Upper lobe of left lung (tissue), 6 donors: ENCODE data around the gene VAV2. TPM values are rescaled to one million over a fixed set of nuclear protein-coding genes. Genes with fewer than 3 reads are reported as not detected.
A peak's percentile ranks its signal among the peaks of the same experiment; 100 is the strongest.

Source experiments
- ATAC-seq, 2 donors: fragments of 200-7000 bp; cut with Tn5 transposase; one replicate each; pipeline ENCODE4 v1.9.1; 2022; ENCODE audit warnings: mild to moderate bottlenecking in 2 of 2, moderate library complexity in 2 of 2; ENCODE audit not compliant: low FRiP score in 2 of 2
- DNase-seq, 2 donors: peaks; one replicate each; pipeline ENCODE4 v3.0.0-alpha.2; 2019 to 2020
- H3K27ac ChIP-seq, 4 donors: fragments of 200-600 bp; sonication (generic); one replicate each; pipeline ENCODE4 v1.5.1; 2016 to 2019
- H3K27me3 ChIP-seq, 4 donors: fragments of 200-600 bp; sonication (generic); one replicate each; pipeline ENCODE4 v1.5.1; 2017 to 2019
- H3K36me3 ChIP-seq, 4 donors: fragments of 200-600 bp; sonication (generic); one replicate each; pipeline ENCODE4 v1.5.1; 2016 to 2019
- H3K4me1 ChIP-seq, 4 donors: fragments of 200-600 bp; sonication (generic); one replicate each; pipeline ENCODE4 v1.5.1; 2018 to 2019
- H3K4me3 ChIP-seq, 4 donors: fragments of 200-600 bp; sonication (generic); one replicate each; pipeline ENCODE4 v1.5.1; 2017 to 2019; ENCODE audit warnings: mild to moderate bottlenecking in 2 of 4, moderate library complexity in 1 of 4
- H3K9me3 ChIP-seq, 4 donors: fragments of 200-600 bp; sonication (generic); one replicate each; pipeline ENCODE4 v1.5.1; 2018 to 2019
- CTCF ChIP-seq, 6 experiments: fragments of 450-650 bp in 4 of 6; fragments of 200-600 bp in 2 of 6; sonication (generic) in 2 of 6; IDR thresholded peaks; one replicate each; pipeline ENCODE4 v1.5.1; 2016 to 2019; ENCODE audit warnings: antibody characterized with exemption in 6 of 6
- EP300 ChIP-seq, 4 donors: sonication (generic); formaldehyde crosslinking; IDR thresholded peaks; one replicate each; pipeline ENCODE4 v1.5.1; 2017; ENCODE audit warnings: antibody characterized with exemption in 4 of 4, control low read depth in 2 of 4
- POLR2A ChIP-seq, 4 donors: fragments of 450-650 bp; IDR thresholded peaks; one replicate each; pipeline ENCODE4 v1.5.1; 2016 to 2017; ENCODE audit warnings: antibody characterized with exemption in 4 of 4, mild to moderate bottlenecking in 2 of 4
- POLR2AphosphoS5 ChIP-seq, 2 donors: sonication (generic); formaldehyde crosslinking; IDR thresholded peaks; one replicate each; pipeline ENCODE4 v1.5.1; 2017; ENCODE audit warnings: antibody characterized with exemption in 2 of 2
- WGBS, 2 donors: methylation state at CpG; one replicate each; pipeline ENCODE4 v1.1.5; 2017 to 2018; 5-methylcytosine and 5-hydroxymethylcytosine counted together
- total RNA-seq, 6 donors: library from RNA; depleted of rRNA in 4 of 6; stranded (reverse); fragments of >200 nt in 4 of 6; gene quantifications; one replicate each; pipeline versions ENCODE4 v1.1.0 to v1.2.1, GENCODE V29; 2016 to 2021
- donor health status: DM: no; HTN: no; CAD: no; lungs with moderate emphysema.
- donor health status: DM: no; HTN: yes; CAD: no; lungs with severe emphysema.

Gene VAV2
- total RNA-seq, 6 donors from 2014 or later = 12.0 to 38.8 (median 22.0) TPM

- Histone ChIP-seq H3K27me3 (no peaks in the 10 kb centered on the region), H3K4me1 (no peaks in the 10 kb centered on the region), H3K27ac (peak overlapping the region in 1 of 4 donors; percentile 43), H3K9me3 (no peaks in the 10 kb centered on the region), H3K36me3 (no peaks in the 10 kb centered on the region), H3K4me3 (no peak overlapping the region)
- WGBS, 2 donors = 85 to 97% methylated on average over 4 to 22 of the region's 22 CpGs
- peak; percentile 3 to 22 for ATAC-seq
- DNase-seq = no peak
- TF ChIP-seq CTCF (IDR thresholded peaks at IDR 0.05) = no peak
- peak in 1 of 2 donors; percentile 20 for TF ChIP-seq POLR2AphosphoS5 (IDR thresholded peaks at IDR 0.05)
- no peak for TF ChIP-seq EP300 (IDR thresholded peaks at IDR 0.05)
- TF ChIP-seq POLR2A (IDR thresholded peaks at IDR 0.05) = no peak
Observed at GRCh38 chr9:133826289-133827085, 165.6 kb downstream of the VAV2 start.

- Histone ChIP-seq H3K4me1 (no peaks in the 10 kb centered on the region), H3K27ac (peak overlapping the region in 1 of 4 donors; percentile 30), H3K27me3 (no peaks in the 10 kb centered on the region), H3K9me3 (no peaks in the 10 kb centered on the region), H3K4me3 (no peak overlapping the region), H3K36me3 (no peaks in the 10 kb centered on the region)
- WGBS, 2 donors = 84 to 91% methylated on average over 17 of the region's 17 CpGs
- no peak for DNase-seq
- TF ChIP-seq POLR2AphosphoS5 (IDR thresholded peaks at IDR 0.05) = no peak
- ATAC-seq = no peak
Observed at GRCh38 chr9:133825555-133826218, 166.4 kb downstream of the VAV2 start.

GRCh38 chr9:133824802-133825186 is 167.3 kb downstream of the VAV2 start:
- no peak for TF ChIP-seq CTCF (IDR thresholded peaks at IDR 0.05)
- TF ChIP-seq POLR2A (IDR thresholded peaks at IDR 0.05) = no peak
- TF ChIP-seq POLR2AphosphoS5 (IDR thresholded peaks at IDR 0.05) = no peak
- TF ChIP-seq EP300 (IDR thresholded peaks at IDR 0.05) = no peak
- H3K4me1 ChIP-seq = no peaks in the 10 kb centered on the region
- peak overlapping the region in 1 of 4 donors; percentile 30 for H3K27ac ChIP-seq
- DNase-seq (no peak), ATAC-seq (no peak)
- H3K4me3 ChIP-seq = no peak overlapping the region
- WGBS, 2 donors = 61 to 91% methylated on average over 3 to 15 of the region's 15 CpGs
- no peaks in the 10 kb centered on the region for H3K27me3 ChIP-seq
- no peaks in the 10 kb centered on the region for H3K36me3 ChIP-seq
- H3K9me3 ChIP-seq = no peaks in the 10 kb centered on the region

- DNase-seq (no peak), ATAC-seq (peak in 1 of 2 donors; percentile 6)
- Histone ChIP-seq H3K4me1 (no peaks in the 10 kb centered on the region), H3K4me3 (no peak overlapping the region), H3K27me3 (no peaks in the 10 kb centered on the region), H3K36me3 (no peaks in the 10 kb centered on the region), H3K9me3 (no peaks in the 10 kb centered on the region), H3K27ac (peak overlapping the region in 1 of 4 donors; percentile 35)
- 90 to 92% methylated on average over 5 to 11 of the region's 14 CpGs for WGBS, 2 donors
- TF ChIP-seq POLR2A (IDR thresholded peaks at IDR 0.05) (no peak), CTCF (IDR thresholded peaks at IDR 0.05) (no peak), POLR2AphosphoS5 (IDR thresholded peaks at IDR 0.05) (no peak), EP300 (IDR thresholded peaks at IDR 0.05) (no peak)
Observed at GRCh38 chr9:133824106-133824801, 167.9 kb downstream of the VAV2 start.
